Upper lobe of right lung (tissue), 1 donor: ENCODE measurements around the gene RALGPS2. TPM values are rescaled to one million over a fixed set of nuclear protein-coding genes. Genes with fewer than 3 reads are reported as not detected.

Experiments
- ATAC-seq: fragments of 200-7000 bp; cut with Tn5 transposase; one replicate; pipeline ENCODE4 v1.9.1; 2020; ENCODE audit warnings: mild to moderate bottlenecking, moderate library complexity
- DNase-seq: peaks from one replicate; pipeline ENCODE4 v3.0.0-alpha.2; 2020
- H3K27ac ChIP-seq: fragments of 200-600 bp; one replicate; pipeline ENCODE4 v1.8.0; 2022
- H3K27me3 ChIP-seq: fragments of 200-600 bp; one replicate; pipeline ENCODE4 v1.8.0; 2022; ENCODE audit warnings: mild to moderate bottlenecking
- H3K36me3 ChIP-seq: fragments of 200-600 bp; one replicate; pipeline ENCODE4 v1.8.0; 2022
- H3K4me1 ChIP-seq: fragments of 200-600 bp; one replicate; pipeline ENCODE4 v1.8.0; 2022
- H3K4me3 ChIP-seq: fragments of 200-600 bp; one replicate; pipeline ENCODE4 v1.8.0; 2022; ENCODE audit warnings: mild to moderate bottlenecking
- H3K9me3 ChIP-seq: fragments of 200-600 bp; one replicate; pipeline ENCODE4 v1.8.0; 2022
- CTCF ChIP-seq: fragments of 200-600 bp; IDR thresholded peaks from one replicate; pipeline ENCODE4 v1.8.0; 2022; ENCODE audit warnings: antibody characterized with exemption
- intact Hi-C: fragments of 100-400 bp; cut with DNase I; formaldehyde crosslinking; loops from one replicate; pipeline ENCODE4 v1.11.0; 2022
- total RNA-seq: library from RNA; stranded (reverse); fragmentation: NEBNext Ultra II Directional; extraction: Animal tissue kit (Norgen Biotek cat#: 25700); gene quantifications from one replicate; pipeline ENCODE4 v1.2.1, GENCODE V29; 2021
- donor health status: DM: no; HTN: yes; CAD: no; lungs with severe emphysema.

Gene RALGPS2
- total RNA-seq, 1 donor from 2014 or later: 5.3 TPM

GRCh38 chr1:178932552-178932906 is 207.5 kb downstream of the RALGPS2 start:
- no peak for DNase-seq
- H3K4me1 ChIP-seq: peaks cover 22% of the 10 kb centered on the region
- no peak for TF ChIP-seq CTCF
- H3K36me3 ChIP-seq: no peaks in the 10 kb centered on the region
- intact Hi-C loops: no loop called here
- ATAC-seq: peak; percentile 8
- H3K4me3 ChIP-seq: no peak overlapping the region
- H3K9me3 ChIP-seq: no peaks in the 10 kb centered on the region
- H3K27me3 ChIP-seq: no peaks in the 10 kb centered on the region
- peak overlapping the region; percentile 77 for H3K27ac ChIP-seq

- ATAC-seq: no peak
- peaks cover 22% of the 10 kb centered on the region for H3K4me1 ChIP-seq
- H3K4me3 ChIP-seq: no peak overlapping the region
- H3K9me3 ChIP-seq: no peaks in the 10 kb centered on the region
- TF ChIP-seq CTCF: no peak
- H3K36me3 ChIP-seq: no peaks in the 10 kb centered on the region
- DNase-seq: no peak
- peak overlapping the region; percentile 77 for H3K27ac ChIP-seq
- intact Hi-C loops: no loop called here
- H3K27me3 ChIP-seq: no peaks in the 10 kb centered on the region
Measured at GRCh38 chr1:178933105-178933561, 208.1 kb downstream of the RALGPS2 start.

GRCh38 chr1:178933709-178934490 is 208.9 kb downstream of the RALGPS2 start:
- Histone ChIP-seq H3K4me1 (peaks cover 22% of the 10 kb centered on the region), H3K36me3 (no peaks in the 10 kb centered on the region), H3K27me3 (no peaks in the 10 kb centered on the region), H3K27ac (peak overlapping the region; percentile 77), H3K9me3 (no peaks in the 10 kb centered on the region), H3K4me3 (no peak overlapping the region)
- intact Hi-C loops: no loop called here
- TF ChIP-seq CTCF: no peak
- no peak for ATAC-seq
- DNase-seq: no peak

- TF ChIP-seq CTCF: no peak
- H3K36me3 ChIP-seq: no peaks in the 10 kb centered on the region
- H3K4me3 ChIP-seq: no peak overlapping the region
- no peaks in the 10 kb centered on the region for H3K9me3 ChIP-seq
- H3K27ac ChIP-seq: no peak overlapping the region
- ATAC-seq (no peak), DNase-seq (no peak)
- H3K27me3 ChIP-seq: no peaks in the 10 kb centered on the region
- peaks cover 22% of the 10 kb centered on the region for H3K4me1 ChIP-seq
- intact Hi-C loops: no loop called here
Measured at GRCh38 chr1:178934546-178934945, 209.5 kb downstream of the RALGPS2 start.

GRCh38 chr1:178935610-178936009 is 210.6 kb downstream of the RALGPS2 start:
- no peak for DNase-seq

More at GRCh38 chr1:178935610-178936009, 210.6 kb downstream of the RALGPS2 start:
- no peak for TF ChIP-seq CTCF
- intact Hi-C loops: no loop called here
- H3K4me3 ChIP-seq: no peak overlapping the region
- H3K9me3 ChIP-seq: no peaks in the 10 kb centered on the region
- H3K27me3 ChIP-seq: no peaks in the 10 kb centered on the region
- no peaks in the 10 kb centered on the region for H3K36me3 ChIP-seq
- H3K4me1 ChIP-seq: peaks cover 22% of the 10 kb centered on the region
- ATAC-seq: no peak
- no peak overlapping the region for H3K27ac ChIP-seq
